ENCODE data around the gene ANKRD26. TPM values are rescaled to one million over a fixed set of nuclear protein-coding genes. Genes with fewer than 3 reads are reported as not detected.

ANKRD26 gene
- total and polyA plus RNA-seq, 7 donors, result 4.0 to 12.7 (median 8.1) TPM

GRCh38 chr10:27099448-27099847, 846 bp downstream of the ANKRD26 start:
- no peaks in the 10 kb centered on the region for H3K27me3 ChIP-seq (ENCODE audit: insufficient read depth in 3 of 3, low read length in 2 of 3)
- H3K4me1 ChIP-seq, result peaks cover 8% of the 10 kb centered on the region
- peak overlapping the region; percentile 94 for H3K27ac ChIP-seq
- peak overlapping the region; percentile 99 for H3K4me3 ChIP-seq
- TF ChIP-seq CTCF (IDR thresholded peaks at IDR 0.05), result no peak
- DNase-seq (no peak), ATAC-seq (no peak)
- intact Hi-C loops (cut with DNase I), result no loop called here
- H3K36me3 ChIP-seq (ENCODE audit: insufficient read depth in 1 of 2, low read depth in 1 of 2), result peaks cover 0 to 22% of the 10 kb centered on the region in 2 donors
- 53 to 55% (median 53%) methylated on average over 11 of the region's 11 CpGs for WGBS, 3 donors
- H3K9me3 ChIP-seq, result no peaks in the 10 kb centered on the region

- no peak for ATAC-seq
- no peaks in the 10 kb centered on the region for H3K27me3 ChIP-seq (ENCODE audit: insufficient read depth in 3 of 3, low read length in 2 of 3)
- TF ChIP-seq CTCF (IDR thresholded peaks at IDR 0.05), result no peak
- H3K4me3 ChIP-seq, result no peak overlapping the region
- no peak overlapping the region for H3K27ac ChIP-seq
- WGBS, 3 donors, result 84 to 97% (median 88%) methylated on average over 5 of the region's 5 CpGs
- no peaks in the 10 kb centered on the region for H3K9me3 ChIP-seq
- peaks cover 0 to 98% of the 10 kb centered on the region in 2 donors for H3K36me3 ChIP-seq (ENCODE audit: insufficient read depth in 1 of 2, low read depth in 1 of 2)
- no peaks in the 10 kb centered on the region for H3K4me1 ChIP-seq
- no peak for DNase-seq
- intact Hi-C loops (cut with DNase I), result no loop called here
Observed at GRCh38 chr10:27088119-27089044, 11.9 kb downstream of the ANKRD26 start.

GRCh38 chr10:27072436-27073114, 27.7 kb downstream of the ANKRD26 start:
- no peak overlapping the region for H3K27ac ChIP-seq
- H3K9me3 ChIP-seq, result no peaks in the 10 kb centered on the region
- TF ChIP-seq CTCF (IDR thresholded peaks at IDR 0.05), result no peak
- 89 to 93% (median 90%) methylated on average over 6 of the region's 6 CpGs for WGBS, 3 donors
- peaks cover 0 to 62% of the 10 kb centered on the region in 2 donors for H3K36me3 ChIP-seq (ENCODE audit: insufficient read depth in 1 of 2, low read depth in 1 of 2)
- DNase-seq (no peak), ATAC-seq (peak in 1 of 4 donors; percentile 25)
- intact Hi-C loops (cut with DNase I), result no loop called here
- H3K4me3 ChIP-seq, result no peak overlapping the region
- no peaks in the 10 kb centered on the region for H3K4me1 ChIP-seq
- H3K27me3 ChIP-seq (ENCODE audit: insufficient read depth in 3 of 3, low read length in 2 of 3), result no peaks in the 10 kb centered on the region

GRCh38 chr10:27068217-27068891, 31.9 kb downstream of the ANKRD26 start:
- whole genome bisulfite sequencing, 3 donors, result 92 to 95% (median 92%) methylated on average over 2 of the region's 2 CpGs
- H3K27me3 ChIP-seq (ENCODE audit: insufficient read depth in 3 of 3, low read length in 2 of 3), result no peaks in the 10 kb centered on the region
- no peaks in the 10 kb centered on the region for H3K9me3 ChIP-seq
- peaks cover 0 to 57% of the 10 kb centered on the region in 2 donors for H3K36me3 ChIP-seq (ENCODE audit: insufficient read depth in 1 of 2, low read depth in 1 of 2)
- no peaks in the 10 kb centered on the region for H3K4me1 ChIP-seq
- no peak for DNase-seq
- intact Hi-C loops (cut with DNase I), result no loop called here
- ATAC-seq, result no peak
- H3K27ac ChIP-seq, result no peak overlapping the region
- no peak for TF ChIP-seq CTCF (IDR thresholded peaks at IDR 0.05)
- no peak overlapping the region for H3K4me3 ChIP-seq

Measured in psoas muscle (tissue), 8 donors.